B cell (primary cell): Measurements from ENCODE around the gene ATP5F1E. TPM values are rescaled to one million over a fixed set of nuclear protein-coding genes. Genes with fewer than 3 reads are reported as not detected.

Experiments
- ATAC-seq: fragments of 200-7000 bp; cut with Tn5 transposase; one replicate; pipeline ENCODE4 v1.10.0; 2021; ENCODE audit warnings: low read depth, mild to moderate bottlenecking, moderate number of reproducible peaks, moderate library complexity
- CTCF ChIA-PET: fragments of 350-600 bp; sonication (Branson Sonifier 250); formaldehyde crosslinking; loops from one replicate; lab custom pipeline; 2021; ENCODE audit warnings: antibody characterized with exemption, inconsistent platforms; lab: Charles Lee
- POLR2A ChIA-PET: fragments of 350-600 bp; sonication (Branson Sonifier 250); formaldehyde crosslinking; loops from one replicate; lab custom pipeline; 2021; ENCODE audit warnings: antibody characterized with exemption; lab: Charles Lee
- DNase-seq: peaks from one replicate; pipeline ENCODE4 v3.0.0; 2013
- H2AFZ ChIP-seq: 2 replicates; pipeline ENCODE4 v1.6.1; 2012; ENCODE audit warnings: mild to moderate bottlenecking, low read depth, low read length; ENCODE audit not compliant: insufficient read depth, poor library complexity, severe bottlenecking
- H3K27ac ChIP-seq, 2 donors: 1 replicate in 1 of 2; 2 replicates in 1 of 2; pipeline ENCODE4 v1.5.1; 2012 to 2013; ENCODE audit warnings: low read length in 2 of 2, mild to moderate bottlenecking in 2 of 2, moderate library complexity in 1 of 2
- H3K27me3 ChIP-seq, 4 experiments: fragments of 200-600 bp in 1 of 4; sonication (generic) in 1 of 4; replicated peaks in 1 of 4; 1 replicate in 2 of 4; 2 replicates in 2 of 4; pipeline versions ENCODE4 v1.6.1 to v1.7.0; 2013 to 2016; ENCODE audit warnings: low read length in 3 of 4, mild to moderate bottlenecking in 2 of 4, mixed read lengths in 1 of 4, moderate library complexity in 1 of 4; ENCODE audit not compliant: insufficient read depth in 4 of 4, control insufficient read depth in 3 of 4; ENCODE audit errors: control extremely low read depth in 1 of 4
- H3K36me3 ChIP-seq, 2 experiments: replicated peaks in 1 of 2; 1 replicate in 1 of 2; 2 replicates in 1 of 2; pipeline versions ENCODE4 v1.6.1 to v1.7.1; 2013; ENCODE audit warnings: low read length in 1 of 2; ENCODE audit not compliant: insufficient read depth in 2 of 2, control insufficient read depth in 1 of 2; ENCODE audit errors: control extremely low read depth in 1 of 2, extremely low read depth in 1 of 2
- H3K4me1 ChIP-seq, 2 donors: fragments of 200-600 bp in 1 of 2; sonication (generic) in 1 of 2; 1 replicate in 1 of 2; 2 replicates in 1 of 2; pipeline versions ENCODE4 v1.5.1 to v1.6.1; 2013 to 2017; ENCODE audit warnings: low read length in 2 of 2; ENCODE audit not compliant: control insufficient read depth in 2 of 2, insufficient read depth in 2 of 2
- H3K4me2 ChIP-seq: replicated peaks from 2 replicates; pipeline ENCODE3; 2012; ENCODE audit warnings: mild to moderate bottlenecking, low read depth, low read length; ENCODE audit not compliant: poor library complexity, severe bottlenecking
- H3K4me3 ChIP-seq, 5 experiments: fragments of 200-600 bp in 1 of 5; sonication (generic) in 1 of 5; 1 replicate in 3 of 5; 2 replicates in 2 of 5; pipeline versions ENCODE4 v1.5.1 to v1.7.0; 2011 to 2016; ENCODE audit warnings: low read length in 4 of 5, mild to moderate bottlenecking in 4 of 5, low read depth in 2 of 5, control low read depth in 1 of 5, moderate library complexity in 1 of 5; ENCODE audit not compliant: insufficient read depth in 1 of 5; ENCODE audit errors: control extremely low read depth in 1 of 5, extremely low read depth in 1 of 5
- H3K79me2 ChIP-seq: fragments of 200-600 bp; sonication (generic); one replicate; pipeline ENCODE4 v1.6.0; 2016; ENCODE audit warnings: low read length; ENCODE audit not compliant: control insufficient read depth, insufficient read depth
- H3K9ac ChIP-seq: fragments of 200-600 bp; sonication (generic); 2 replicates; pipeline ENCODE4 v1.6.1; 2017; ENCODE audit warnings: mild to moderate bottlenecking, low read length, moderate library complexity
- H3K9me3 ChIP-seq, 3 donors: one replicate each; pipeline versions ENCODE4 v1.6.1 to v1.7.1; 2013; ENCODE audit warnings: low read length in 2 of 3; ENCODE audit not compliant: control insufficient read depth in 2 of 3, insufficient read depth in 1 of 3; ENCODE audit errors: control extremely low read depth in 1 of 3
- H4K20me1 ChIP-seq: 2 replicates; pipeline ENCODE4 v1.6.0; 2012; ENCODE audit warnings: mild to moderate bottlenecking, low read length; ENCODE audit not compliant: insufficient read depth, control insufficient read depth, poor library complexity, severe bottlenecking
- H3K27ac Mint-ChIP-seq: one replicate; pipeline ENCODE4 v1.8.0; 2021; ENCODE audit warnings: mixed read lengths
- H3K27me3 Mint-ChIP-seq: one replicate; pipeline ENCODE4 v1.8.0; 2021; ENCODE audit warnings: mixed read lengths
- H3K4me1 Mint-ChIP-seq: one replicate; pipeline ENCODE4 v1.8.0; 2021; ENCODE audit warnings: mixed read lengths
- H3K4me3 Mint-ChIP-seq: one replicate; pipeline ENCODE4 v1.8.0; 2021; ENCODE audit warnings: mixed read lengths
- H3K9me3 Mint-ChIP-seq: one replicate; pipeline ENCODE4 v1.8.0; 2022; ENCODE audit warnings: mixed read lengths; ENCODE audit not compliant: insufficient read depth
- EZH2 ChIP-seq: IDR thresholded peaks from 2 replicates; pipeline ENCODE4 v1.6.1; 2012; ENCODE audit warnings: borderline replicate concordance, low read depth, mild to moderate bottlenecking, moderate library complexity, low read length; ENCODE audit not compliant: insufficient read depth, poor library complexity, severe bottlenecking
- WGBS: methylation state at CpG from one replicate; pipeline ENCODE4 v1.1.5; 2013; ENCODE audit warnings: missing lambda C conversion rate; ENCODE audit not compliant: insufficient coverage; 5-methylcytosine and 5-hydroxymethylcytosine counted together
- intact Hi-C: fragments of 100-400 bp; cut with micrococcal nuclease; formaldehyde crosslinking; loops from one replicate; pipeline ENCODE4 v1.10.0; 2022
- polyA plus RNA-seq: library from polyadenylated mRNA; depleted of rRNA; stranded (reverse); fragments of >200 nt; gene quantifications from 2 replicates; pipeline ENCODE4 v1.2.3, GENCODE V29; 2012
- total RNA-seq, 2 donors: library from RNA; stranded (reverse); fragments of 120-200 nt in 1 of 2; gene quantifications; 1 replicate in 1 of 2; 2 replicates in 1 of 2; pipeline versions ENCODE4 v1.2.3 to v1.2.4, GENCODE V29; 2013 to 2022
- TF ChIP-seq, protein P1 (sequence below): fragments of 200-600 bp; IDR thresholded peaks from one replicate; pipeline ENCODE4 v1.8.0; 2022; ENCODE audit warnings: antibody characterized with exemption, mild to moderate bottlenecking

ATP5F1E gene
- total and polyA plus RNA-seq, 2 donors (not counting 1 experiment from before 2014, with no cell fraction given), result 22.2 to 55.0 TPM

DNA sequence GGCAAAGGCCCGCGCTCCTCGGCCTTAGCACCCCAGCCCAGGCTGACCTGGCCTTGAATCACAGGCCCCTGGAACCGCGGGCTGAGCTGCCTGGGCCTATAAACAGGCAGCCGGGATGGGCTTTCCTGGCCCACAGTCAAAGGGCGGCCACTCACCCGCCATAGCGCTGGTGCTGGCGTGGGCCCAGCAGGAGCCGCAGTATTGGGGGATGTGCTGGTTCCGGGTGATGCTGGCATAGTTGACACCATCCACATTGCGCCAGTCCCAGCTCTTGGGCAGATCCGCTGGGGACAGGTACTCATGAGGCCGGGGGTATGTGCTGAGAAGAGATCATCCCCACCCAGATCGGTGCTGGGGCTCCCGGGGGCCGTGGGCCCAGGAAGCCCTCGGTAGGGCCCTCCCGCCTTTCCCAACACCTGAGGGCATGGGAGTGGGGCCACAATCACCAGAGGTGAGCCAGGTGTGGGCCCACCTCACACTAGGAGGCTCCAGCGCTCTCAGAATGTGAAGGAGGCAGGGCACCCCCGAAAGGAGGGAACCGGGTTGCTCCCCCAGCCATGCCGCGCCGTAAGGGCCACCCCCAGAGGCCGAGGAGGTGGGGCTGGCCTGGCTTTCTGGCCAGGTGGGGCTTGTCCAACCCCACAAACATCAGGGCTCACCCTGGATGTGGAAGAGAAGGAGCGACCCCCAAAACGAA lies 25.8 kb downstream of the ATP5F1E start:
- H3K79me2 ChIP-seq, result peaks cover 62% of the 10 kb centered on the region
- peak overlapping the region; percentile 77 to 91 (median 88) for H3K4me3 ChIP-seq
- peak overlapping the region; percentile 86 for H3K4me2 ChIP-seq
- intact Hi-C loops, result loop anchor here (5.0 to 10.0 kb wide), 3 partner anchors 1322 to 1612 kb away; partner anchors contain the start of gene RBM38
- CTCF ChIA-PET, result interaction anchor here (1.6 to 2.9 kb wide), 3 partner anchors 25 to 201 kb away, joined by 5 to 19 read pairs (median 6); partner anchors contain the start of genes ATP5F1E and NELFCD
- Mint-ChIP-seq H3K27me3 (no peaks in the 10 kb centered on the region), H3K27ac (peak overlapping the region; percentile 99), H3K9me3 (no peaks in the 10 kb centered on the region), H3K4me1 (peaks cover 72% of the 10 kb centered on the region), H3K4me3 (peak overlapping the region; percentile 96)
- peak; percentile 41 for DNase-seq
- ATAC-seq, result no peak
- no peak for TF ChIP-seq EZH2
- TF ChIP-seq, protein P1, sequence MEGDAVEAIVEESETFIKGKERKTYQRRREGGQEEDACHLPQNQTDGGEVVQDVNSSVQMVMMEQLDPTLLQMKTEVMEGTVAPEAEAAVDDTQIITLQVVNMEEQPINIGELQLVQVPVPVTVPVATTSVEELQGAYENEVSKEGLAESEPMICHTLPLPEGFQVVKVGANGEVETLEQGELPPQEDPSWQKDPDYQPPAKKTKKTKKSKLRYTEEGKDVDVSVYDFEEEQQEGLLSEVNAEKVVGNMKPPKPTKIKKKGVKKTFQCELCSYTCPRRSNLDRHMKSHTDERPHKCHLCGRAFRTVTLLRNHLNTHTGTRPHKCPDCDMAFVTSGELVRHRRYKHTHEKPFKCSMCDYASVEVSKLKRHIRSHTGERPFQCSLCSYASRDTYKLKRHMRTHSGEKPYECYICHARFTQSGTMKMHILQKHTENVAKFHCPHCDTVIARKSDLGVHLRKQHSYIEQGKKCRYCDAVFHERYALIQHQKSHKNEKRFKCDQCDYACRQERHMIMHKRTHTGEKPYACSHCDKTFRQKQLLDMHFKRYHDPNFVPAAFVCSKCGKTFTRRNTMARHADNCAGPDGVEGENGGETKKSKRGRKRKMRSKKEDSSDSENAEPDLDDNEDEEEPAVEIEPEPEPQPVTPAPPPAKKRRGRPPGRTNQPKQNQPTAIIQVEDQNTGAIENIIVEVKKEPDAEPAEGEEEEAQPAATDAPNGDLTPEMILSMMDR, result no peak
- POLR2A ChIA-PET, result interaction anchor here (1.0 to 3.1 kb wide), 3 partner anchors 10 to 1386 kb away, joined by 3 to 30 read pairs (median 8); partner anchors contain the start of gene ATP5F1E
- H3K27me3 ChIP-seq, result no peaks in the 10 kb centered on the region
- WGBS, result 36% methylated on average over 27 of the region's 29 CpGs
- H3K36me3 ChIP-seq, result peaks cover 0 to 28% of the 10 kb centered on the region in 2 experiments
- H2AFZ ChIP-seq, result peak overlapping the region; percentile 64
- H3K4me1 ChIP-seq, result peaks cover 49 to 72% of the 10 kb centered on the region in 2 donors
- H3K27ac ChIP-seq, result peak overlapping the region; percentile 97
- H4K20me1 ChIP-seq, result peaks cover 43% of the 10 kb centered on the region
- H3K9ac ChIP-seq, result peak overlapping the region; percentile 80
- peaks cover 0 to 6% (median 0%) of the 10 kb centered on the region in 3 donors for H3K9me3 ChIP-seq
